Psoas muscle (tissue), 8 donors: ENCODE results near the gene DCAF5. TPM values are rescaled to one million over a fixed set of nuclear protein-coding genes. Genes with fewer than 3 reads are reported as not detected.

ENCODE experiments used
- ATAC-seq, 4 donors: fragments of 200-7000 bp; cut with Tn5 transposase; one replicate each; pipeline ENCODE4 v1.9.1; 2020; ENCODE audit warnings: moderate library complexity in 3 of 4, mild to moderate bottlenecking in 2 of 4
- DNase-seq, 2 donors: peaks; one replicate each; pipeline ENCODE4 v3.0.0-alpha.2; 2020
- H3K27ac ChIP-seq: fragments of 200-600 bp; one replicate; pipeline ENCODE4 v1.8.0; 2022
- H3K27me3 ChIP-seq, 3 donors: fragments of 200-600 bp in 1 of 3; one replicate each; pipeline versions ENCODE4 v1.6.1 to v1.8.0; 2013 to 2022; ENCODE audit warnings: low read length in 2 of 3, mild to moderate bottlenecking in 2 of 3, moderate library complexity in 1 of 3; ENCODE audit not compliant: insufficient read depth in 3 of 3
- H3K36me3 ChIP-seq, 2 donors: fragments of 200-600 bp in 1 of 2; one replicate each; pipeline versions ENCODE4 v1.6.1 to v1.8.0; 2013 to 2022; ENCODE audit warnings: low read depth in 1 of 2, mild to moderate bottlenecking in 1 of 2, moderate library complexity in 1 of 2; ENCODE audit not compliant: insufficient read depth in 1 of 2
- H3K4me1 ChIP-seq: fragments of 200-600 bp; one replicate; pipeline ENCODE4 v1.8.0; 2022
- H3K4me3 ChIP-seq: fragments of 200-600 bp; one replicate; pipeline ENCODE4 v1.8.0; 2022; ENCODE audit warnings: mild to moderate bottlenecking
- H3K9me3 ChIP-seq: fragments of 200-600 bp; one replicate; pipeline ENCODE4 v1.8.0; 2022
- CTCF ChIP-seq: fragments of 200-600 bp; IDR thresholded peaks from one replicate; pipeline ENCODE4 v1.8.0; 2022; ENCODE audit warnings: antibody characterized with exemption
- whole genome bisulfite sequencing, 3 donors: extraction: QIAGEN DNeasy Blood & Tissue Kit; methylation state at CpG; one replicate each; pipeline versions ENCODE4 v1.1.6 to v1.1.7; 2013; 5-methylcytosine and 5-hydroxymethylcytosine counted together
- intact Hi-C, 2 donors: fragments of 100-400 bp; cut with DNase I; formaldehyde crosslinking; loops; one replicate each; pipeline versions ENCODE4 v1.11.0 to v1.14.2; 2022
- polyA plus RNA-seq, 3 donors: library from polyadenylated mRNA; stranded (reverse); fragments of 200-250 nt; gene quantifications; one replicate each; pipeline ENCODE4 v1.2.3, GENCODE V29; 2013
- total RNA-seq, 4 donors: library from RNA; stranded (reverse); fragmentation: NEBNext Ultra II Directional in 2 of 4; extraction: Animal tissue kit (Norgen Biotek cat#: 25700) in 2 of 4; gene quantifications; one replicate each; pipeline versions ENCODE4 v1.2.1 to v1.2.4, GENCODE V29; 2021 to 2023
- donor health status: healthy with polysubstance abuse.
- donor health status: DM: no; HTN: no; CAD: no; lungs with moderate emphysema.
- donor health status: Bipolar disorder and iron deficiency.
- donor health status: healthy.
- donor health status: DM: yes; HTN: yes; CAD: no.
- donor health status: DM: no; HTN: no; CAD: no.
- donor health status: DM: no; HTN: no; CAD: no.
- donor health status: DM: yes; HTN: yes; CAD: no.

Gene DCAF5
- total and polyA plus RNA-seq, 7 donors, result 9.1 to 86.3 (median 74.7) TPM

DNA sequence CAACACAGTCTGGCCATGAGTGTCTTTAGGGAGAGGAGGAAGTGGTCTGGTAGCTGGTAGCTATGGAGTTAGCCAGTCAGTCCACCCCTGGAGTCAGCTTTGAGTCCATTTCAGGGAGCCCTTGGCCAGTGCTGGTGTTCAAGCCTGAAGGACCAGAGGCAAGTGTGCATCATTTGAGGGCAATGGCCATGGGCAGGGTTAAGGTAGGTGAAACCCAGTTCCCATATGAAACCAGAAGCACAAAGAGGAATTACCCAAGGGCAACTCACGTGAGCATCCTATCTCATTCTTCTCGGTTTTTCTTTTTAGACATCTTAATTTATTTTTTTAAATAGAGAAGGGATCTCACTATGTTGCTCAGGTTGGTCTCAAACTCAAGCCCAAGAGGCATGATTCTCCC is 112.6 kb downstream of the DCAF5 start:
- Histone ChIP-seq H3K9me3 (no peaks in the 10 kb centered on the region), H3K4me3 (no peak overlapping the region), H3K36me3 (no peaks in the 10 kb centered on the region), H3K4me1 (peaks cover 27% of the 10 kb centered on the region), H3K27ac (no peak overlapping the region), H3K27me3 (peaks cover 0 to 11% (median 0%) of the 10 kb centered on the region in 3 donors)
- DNase-seq (no peak), ATAC-seq (no peak)
- WGBS, 3 donors, result 81 to 95% (median 90%) methylated on average over 2 of the region's 2 CpGs
- no peak for TF ChIP-seq CTCF
- intact Hi-C loops, result no loop called here

GRCh38 chr14:69039288-69039628 is 113.7 kb downstream of the DCAF5 start:
- no peak for TF ChIP-seq CTCF
- Histone ChIP-seq H3K4me3 (no peak overlapping the region), H3K36me3 (no peaks in the 10 kb centered on the region), H3K27ac (peak overlapping the region; percentile 33), H3K27me3 (peaks cover 0 to 11% (median 0%) of the 10 kb centered on the region in 3 donors), H3K9me3 (no peaks in the 10 kb centered on the region), H3K4me1 (peaks cover 16% of the 10 kb centered on the region)
- ATAC-seq (no peak), DNase-seq (no peak)
- intact Hi-C loops, result no loop called here

DNA sequence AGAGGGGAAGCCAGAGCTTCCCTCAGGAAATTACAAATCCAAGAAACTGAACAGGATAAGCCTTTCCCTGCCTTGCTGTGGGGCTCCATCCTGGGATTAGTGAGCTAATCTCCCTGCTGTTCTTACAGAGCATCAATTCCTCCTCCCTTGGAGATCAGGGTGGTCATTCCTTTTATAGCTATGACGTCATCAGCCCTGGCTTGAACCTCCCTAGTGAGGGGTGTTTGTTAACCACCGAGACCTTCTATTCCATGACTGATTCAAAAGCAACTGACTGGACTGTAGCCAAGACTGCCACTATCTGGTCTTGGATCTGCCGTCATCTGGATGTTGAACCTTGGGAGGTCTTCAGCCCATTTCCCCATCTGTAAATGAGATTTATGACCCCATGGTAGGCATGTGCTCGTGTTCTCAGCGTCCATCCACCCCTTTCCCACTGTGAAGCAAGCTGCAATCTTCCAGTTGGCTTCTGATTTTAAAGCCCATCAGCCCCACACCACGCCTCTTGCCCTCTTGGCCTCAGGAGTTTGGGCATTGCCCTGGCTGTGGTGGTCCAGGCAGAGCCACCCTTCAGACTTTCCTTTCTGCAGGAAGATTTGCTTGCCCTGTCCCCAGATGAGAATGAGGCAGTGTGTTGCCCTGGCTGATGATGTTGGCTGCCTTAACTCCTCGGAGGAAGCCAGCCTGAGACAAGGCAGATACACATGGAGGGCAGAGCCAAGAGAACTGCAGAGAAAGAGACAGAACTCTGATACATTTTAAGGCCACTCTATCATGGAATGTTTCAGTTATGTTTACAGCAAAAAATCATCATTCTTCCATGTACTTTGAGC is 114.2 kb downstream of the DCAF5 start:
- DNase-seq (no peak), ATAC-seq (peak in 2 of 4 donors; percentile 20 to 34)
- H3K27me3 ChIP-seq, result peaks cover 0 to 5% (median 0%) of the 10 kb centered on the region in 3 donors
- 17 to 34% (median 22%) methylated on average over 7 of the region's 7 CpGs for WGBS, 3 donors
- no peaks in the 10 kb centered on the region for H3K9me3 ChIP-seq
- H3K4me3 ChIP-seq, result no peak overlapping the region
- intact Hi-C loops, result no loop called here
- H3K4me1 ChIP-seq, result peaks cover 10% of the 10 kb centered on the region
- peak overlapping the region; percentile 33 for H3K27ac ChIP-seq
- TF ChIP-seq CTCF, result no peak
- no peaks in the 10 kb centered on the region for H3K36me3 ChIP-seq

DNA sequence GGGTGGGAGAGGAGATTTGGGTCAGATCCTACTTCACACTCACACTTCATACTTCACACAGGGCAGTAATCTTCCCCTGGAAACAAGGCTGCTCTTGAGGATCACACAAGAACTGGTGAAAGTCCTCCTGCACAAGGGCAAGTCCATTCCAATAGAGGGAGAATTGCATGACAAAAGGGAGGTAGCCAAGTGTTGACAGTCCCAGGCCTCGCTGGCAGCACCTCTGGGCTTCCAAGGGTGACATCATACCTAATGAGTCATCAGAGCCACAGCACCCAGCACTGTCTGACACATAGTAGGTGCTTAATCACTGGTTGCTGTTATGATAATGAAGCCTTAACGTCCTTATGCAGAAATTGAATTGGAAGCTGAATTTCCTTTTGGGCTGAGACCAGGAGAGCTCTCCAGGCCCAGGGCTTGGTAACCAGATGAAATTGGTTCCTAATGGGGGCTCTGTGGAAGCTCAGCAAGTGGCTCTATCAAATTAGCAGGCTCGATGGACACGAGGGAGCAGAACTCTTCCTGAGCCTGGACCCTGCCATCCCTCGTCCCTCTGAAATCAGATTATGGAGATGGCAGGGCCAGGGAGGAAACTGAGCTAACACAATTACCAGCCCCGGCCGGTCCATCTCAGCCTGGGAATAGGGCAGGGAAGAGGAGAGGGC is 115.0 kb downstream of the DCAF5 start:
- Histone ChIP-seq H3K9me3 (no peaks in the 10 kb centered on the region), H3K27ac (peak overlapping the region; percentile 9), H3K27me3 (peaks cover 0 to 5% (median 0%) of the 10 kb centered on the region in 3 donors), H3K4me1 (peaks cover 3% of the 10 kb centered on the region), H3K4me3 (no peak overlapping the region), H3K36me3 (no peaks in the 10 kb centered on the region)
- ATAC-seq (no peak), DNase-seq (no peak)
- TF ChIP-seq CTCF, result no peak
- 54 to 60% (median 54%) methylated on average over 7 of the region's 7 CpGs for WGBS, 3 donors
- intact Hi-C loops, result no loop called here
